ENCODE data around the gene ERBB4. TPM values are rescaled to one million over a fixed set of nuclear protein-coding genes. Genes with fewer than 3 reads are reported as not detected.

Gene ERBB4
- total RNA-seq, 1 donor from 2014 or later = 12.4 TPM

DNA sequence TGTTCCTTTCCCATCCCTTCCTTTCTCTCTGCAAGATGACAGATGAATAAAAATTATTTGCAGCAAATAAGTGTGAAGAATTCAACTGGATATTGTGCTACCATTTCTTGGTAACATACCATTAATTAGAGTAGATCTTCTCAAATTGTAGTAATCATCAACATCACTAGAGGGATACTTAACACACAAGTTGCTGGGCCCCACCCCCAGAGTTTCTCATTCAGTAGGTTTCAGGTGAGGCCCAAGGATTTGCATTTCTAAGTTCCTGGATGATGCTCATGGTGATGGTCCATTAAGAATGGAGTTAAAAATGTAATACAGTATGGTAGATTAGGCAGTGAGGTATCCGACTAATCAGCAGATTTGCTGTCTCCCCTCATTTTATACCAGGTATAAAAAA lies 594.0 kb downstream of the ERBB4 start:
- DNase-seq (ENCODE audit: missing footprints) (no peak), ATAC-seq (no peak)
- intact Hi-C loops (cut with DNase I) = no loop called here

DNA sequence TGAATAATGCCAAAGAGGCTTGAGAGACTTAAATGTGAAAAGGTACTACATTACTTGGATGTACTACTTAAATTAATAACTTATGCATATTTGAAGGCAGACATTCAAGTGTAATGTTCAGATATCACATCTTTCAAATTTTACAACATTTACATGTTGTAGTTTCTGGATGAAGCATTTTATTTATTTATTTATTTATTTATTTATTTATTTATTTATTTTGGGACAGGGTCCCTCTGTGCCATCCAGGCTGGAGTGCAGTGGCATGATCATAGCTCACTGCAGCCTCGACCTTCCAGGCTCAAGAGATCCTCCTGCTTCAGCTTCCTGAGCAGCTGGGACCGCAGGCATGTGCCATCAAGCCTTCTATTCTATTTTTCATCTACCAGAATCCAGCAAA lies 596.4 kb downstream of the ERBB4 start:
- ATAC-seq = no peak
- no peak for DNase-seq (ENCODE audit: missing footprints)
- intact Hi-C loops (cut with DNase I) = no loop called here

DNA sequence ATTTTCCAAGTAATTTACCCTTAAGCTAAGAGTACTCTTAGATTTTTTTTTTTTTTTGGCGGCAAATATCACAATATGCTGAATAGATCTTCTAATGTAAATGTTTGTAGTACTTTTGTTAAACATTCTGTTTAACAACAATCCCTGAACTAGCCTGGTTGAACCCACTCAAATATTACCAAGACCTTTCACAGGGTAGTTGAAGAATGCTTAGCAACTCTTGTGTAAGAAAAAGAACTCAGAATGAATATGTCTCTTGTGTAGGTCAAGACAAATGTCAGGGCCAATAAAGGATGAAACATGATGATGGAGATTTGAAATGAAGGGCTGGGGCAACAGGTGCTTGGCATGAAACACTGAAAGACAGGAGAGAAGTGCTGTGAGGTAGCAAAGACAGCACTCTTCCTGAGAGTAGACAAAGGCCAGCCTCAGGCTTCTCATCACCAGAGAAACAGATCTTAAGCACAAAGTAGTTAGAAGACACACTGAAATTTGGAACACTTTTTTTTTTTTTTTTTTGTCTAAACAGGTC lies 597.3 kb downstream of the ERBB4 start:
- DNase-seq (ENCODE audit: missing footprints) (no peak), ATAC-seq (no peak)
- intact Hi-C loops (cut with DNase I) = no loop called here

DNA sequence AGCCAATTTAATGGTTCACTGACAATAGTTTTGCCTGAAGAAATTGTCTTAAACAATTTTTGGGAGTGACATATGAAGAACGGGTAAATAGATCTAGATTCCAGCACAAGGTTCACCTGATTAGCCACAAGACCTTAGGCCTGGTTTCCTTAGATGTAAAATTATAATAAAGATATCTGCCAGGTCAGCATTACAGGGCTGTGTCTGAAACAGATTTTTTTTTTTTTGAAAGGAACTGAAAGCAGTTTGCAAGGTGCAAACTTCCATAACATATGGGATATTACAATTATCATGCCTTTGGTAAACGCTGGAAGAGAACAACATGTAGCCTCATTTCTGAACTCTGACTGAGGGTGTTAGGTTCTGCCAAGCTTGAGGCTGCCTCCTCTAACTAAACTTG lies 599.4 kb downstream of the ERBB4 start:
- intact Hi-C loops (cut with DNase I) = no loop called here

DNA sequence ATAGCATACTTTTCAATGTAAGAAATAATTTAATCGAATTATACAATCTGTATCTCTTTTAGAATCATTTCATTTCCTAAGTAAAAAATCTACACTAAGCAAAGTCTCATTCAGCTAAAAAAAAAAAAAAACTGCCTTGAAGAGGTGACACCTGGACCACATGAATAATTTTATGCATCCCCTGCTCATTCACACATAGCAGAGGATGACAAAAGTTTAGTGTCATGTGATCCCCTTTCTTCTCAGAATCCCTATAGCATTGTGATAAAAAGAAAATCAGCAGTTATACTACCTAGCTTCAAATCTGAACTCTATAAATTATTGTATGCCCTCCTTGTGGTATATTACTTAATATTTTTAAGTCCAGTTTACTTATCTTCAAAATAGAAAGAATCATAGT lies 603.8 kb downstream of the ERBB4 start:
- DNase-seq (ENCODE audit: missing footprints) = no peak

More for the DNA sequence above, 599.4 kb downstream of the ERBB4 start:
- DNase-seq (ENCODE audit: missing footprints) = no peak
- no peak for ATAC-seq

DNA sequence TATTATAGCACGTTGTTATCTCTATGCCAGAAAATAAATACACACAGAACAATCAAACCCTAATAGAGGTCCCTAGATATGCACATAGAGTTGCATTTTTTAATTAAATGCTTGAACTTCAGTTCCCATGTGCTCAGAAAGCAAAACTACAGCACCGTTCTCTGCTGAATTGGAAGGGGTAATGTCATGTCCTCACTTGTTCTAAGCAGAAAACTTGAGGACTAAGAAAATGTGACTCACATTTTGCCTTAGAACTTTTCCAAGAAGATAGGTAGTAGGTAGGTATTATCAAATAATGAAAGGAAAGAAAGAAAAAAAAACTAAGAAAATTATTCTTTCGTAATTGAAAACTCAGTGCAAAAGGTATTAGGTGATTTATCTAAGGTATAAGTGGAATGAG lies 607.3 kb downstream of the ERBB4 start:
- DNase-seq (ENCODE audit: missing footprints) (no peak), ATAC-seq (no peak)
- intact Hi-C loops (cut with DNase I) = no loop called here

More for the DNA sequence above, 603.8 kb downstream of the ERBB4 start:
- no peak for ATAC-seq
- intact Hi-C loops (cut with DNase I) = no loop called here

DNA sequence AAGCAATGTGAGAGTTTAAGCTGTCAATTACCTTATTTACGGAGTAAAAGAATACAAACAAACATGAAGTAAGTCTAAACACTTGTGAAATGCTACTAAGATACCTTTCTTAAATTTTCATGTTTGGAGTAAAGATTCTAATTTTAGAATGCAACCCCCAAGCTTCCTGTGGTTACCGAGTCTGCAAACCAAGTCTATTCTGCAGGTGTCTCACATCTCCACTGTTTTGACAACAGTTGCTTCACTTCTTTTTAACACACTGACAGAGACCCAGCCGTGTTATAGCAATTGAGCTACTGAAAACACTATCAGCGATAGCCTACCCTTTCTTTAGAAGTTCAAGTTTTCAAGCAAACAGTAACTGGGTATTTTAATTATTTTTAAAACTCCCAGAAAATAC lies 608.3 kb downstream of the ERBB4 start:
- intact Hi-C loops (cut with DNase I) = no loop called here
- DNase-seq (ENCODE audit: missing footprints) = no peak
- ATAC-seq = no peak

DNA sequence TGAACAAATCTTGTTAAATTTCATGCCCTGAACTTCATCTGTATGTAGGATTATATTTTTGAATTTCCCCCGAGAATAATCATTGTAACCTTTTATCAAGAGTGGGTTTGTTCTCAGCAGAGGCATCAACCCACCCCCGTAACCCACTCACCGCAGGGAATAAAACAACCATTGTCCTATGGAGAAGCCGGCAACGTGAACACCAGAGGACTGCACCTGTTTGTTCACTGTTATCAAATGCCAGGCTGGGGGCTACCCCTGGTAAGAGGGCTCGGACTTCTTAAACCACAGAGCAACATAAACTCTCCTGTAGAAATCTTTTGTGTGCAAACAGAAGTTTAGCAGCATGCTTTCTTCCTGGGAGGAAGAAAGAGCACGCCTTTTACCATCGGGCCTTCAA lies 610.4 kb downstream of the ERBB4 start:
- intact Hi-C loops (cut with DNase I) = no loop called here
- DNase-seq (ENCODE audit: missing footprints) (no peak), ATAC-seq (no peak)

DNA sequence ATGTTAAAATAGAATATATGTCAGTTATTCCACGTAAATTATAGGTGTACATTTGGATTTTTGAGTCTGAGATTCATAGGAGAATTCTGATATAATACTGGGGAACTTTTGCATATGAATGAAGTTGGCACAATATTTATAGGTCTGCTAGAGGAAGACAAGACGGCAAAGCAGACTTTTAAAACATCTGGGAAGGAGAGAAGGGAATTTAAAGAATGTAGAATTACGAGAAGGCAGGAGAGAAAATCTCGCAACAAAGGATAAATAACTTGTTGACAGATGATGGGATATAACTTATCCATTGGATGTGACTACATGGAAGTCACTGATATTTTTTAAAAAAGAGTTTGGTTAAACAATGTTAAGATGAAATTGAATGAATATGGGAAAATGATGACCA lies 615.6 kb downstream of the ERBB4 start:
- DNase-seq (ENCODE audit: missing footprints) = no peak
- no peak for ATAC-seq
- intact Hi-C loops (cut with DNase I) = no loop called here

DNA sequence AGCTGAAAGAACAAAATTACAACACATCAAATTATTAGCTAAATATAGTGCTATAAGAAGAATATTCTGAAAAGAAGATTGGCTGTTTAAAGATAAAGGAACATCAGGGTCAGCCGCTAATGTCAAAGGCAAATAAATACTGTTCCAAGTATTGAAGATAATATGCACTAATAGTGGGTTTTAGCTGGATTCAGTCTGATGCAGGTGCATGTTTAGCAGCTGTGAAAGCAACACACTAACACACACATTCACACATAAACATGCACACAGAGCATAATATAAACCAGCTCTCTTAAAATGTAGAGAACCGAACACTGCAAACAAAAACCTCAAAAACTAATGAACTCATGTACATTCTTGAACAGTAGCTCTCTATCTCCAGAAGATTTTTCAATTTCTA lies 634.6 kb downstream of the ERBB4 start:
- intact Hi-C loops (cut with DNase I) = loop anchor here (5.0 kb wide), 1 partner anchor 633 kb away; the partner anchor contains the start of gene ERBB4
- DNase-seq (ENCODE audit: missing footprints) (no peak), ATAC-seq (no peak)

DNA sequence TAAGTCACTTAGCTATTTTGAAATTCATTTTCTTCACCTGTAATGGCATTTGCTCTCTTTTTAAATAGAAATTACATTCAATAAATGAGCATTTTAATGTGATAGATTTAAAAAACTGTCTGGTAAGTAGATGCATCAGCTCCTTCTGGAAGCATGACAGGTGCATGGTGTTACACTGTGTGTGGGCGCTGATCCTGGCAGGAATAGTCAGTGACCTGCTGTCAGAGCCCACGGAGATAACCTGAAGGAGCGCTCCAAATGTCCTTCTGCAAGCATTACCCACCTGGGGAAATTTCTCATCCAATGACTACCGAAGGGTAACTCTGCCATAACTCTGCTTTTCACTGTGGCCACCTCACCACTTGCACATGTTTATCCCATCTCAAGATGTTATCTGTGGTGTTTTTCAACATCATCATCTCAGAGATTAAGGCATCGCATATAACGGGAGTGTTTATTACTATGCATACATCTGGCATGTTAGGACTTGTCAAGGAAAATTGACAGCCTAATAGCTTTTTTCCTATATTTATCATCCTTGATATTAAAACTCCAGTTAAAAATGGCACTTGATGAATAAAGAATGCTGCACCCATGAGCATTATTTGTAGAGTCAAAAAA lies 637.3 kb downstream of the ERBB4 start:
- intact Hi-C loops (cut with DNase I) = loop anchor here (5.0 kb wide), 1 partner anchor 636 kb away; the partner anchor contains the start of gene ERBB4
- ATAC-seq = peak; percentile 53
- DNase-seq (ENCODE audit: missing footprints) = no peak

DNA sequence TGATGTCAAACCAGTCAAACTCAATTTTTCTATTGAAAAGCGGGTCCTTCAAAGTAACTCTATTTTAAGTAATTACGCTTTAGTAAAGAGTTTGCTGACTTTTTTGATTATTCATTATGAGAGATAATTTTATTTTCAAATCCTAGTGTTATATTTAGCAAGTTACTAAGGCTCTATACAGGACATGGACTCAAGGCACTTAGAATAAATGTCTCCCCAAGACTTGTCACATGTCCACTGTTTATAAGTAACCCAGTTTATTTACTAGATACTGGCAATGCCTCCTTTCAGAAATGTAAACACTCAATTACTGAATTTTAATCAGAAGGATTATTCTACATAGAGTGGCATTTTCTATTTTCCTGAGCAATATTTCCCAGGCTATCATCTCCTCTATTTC lies 638.1 kb downstream of the ERBB4 start:
- intact Hi-C loops (cut with DNase I) = loop anchor here (5.0 kb wide), 1 partner anchor 637 kb away; the partner anchor contains the start of gene ERBB4
- ATAC-seq = peak; percentile 84

DNA sequence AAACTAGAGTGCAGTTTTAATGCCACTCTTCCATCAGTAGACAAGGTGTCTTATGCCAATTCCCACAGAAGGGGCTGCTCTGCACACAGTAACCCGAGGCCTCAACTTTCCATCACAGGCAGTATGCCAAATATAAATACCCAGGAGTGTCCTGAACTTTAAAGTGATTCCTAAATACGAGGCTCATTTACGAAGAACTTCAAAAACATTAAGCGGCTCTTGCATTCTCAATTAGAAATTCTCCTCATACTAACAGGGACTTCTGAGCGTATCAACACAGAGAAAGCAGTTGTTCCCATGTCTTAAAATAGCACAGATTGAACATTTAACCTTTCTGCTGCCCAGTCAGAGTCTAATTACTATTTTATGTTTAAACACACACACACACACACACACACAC lies 638.6 kb downstream of the ERBB4 start:
- intact Hi-C loops (cut with DNase I) = loop anchor here (5.0 kb wide), 1 partner anchor 637 kb away; the partner anchor contains the start of gene ERBB4
- no peak for DNase-seq (ENCODE audit: missing footprints)
- peak; percentile 67 for ATAC-seq

More for the DNA sequence above, 638.1 kb downstream of the ERBB4 start:
- no peak for DNase-seq (ENCODE audit: missing footprints)

DNA sequence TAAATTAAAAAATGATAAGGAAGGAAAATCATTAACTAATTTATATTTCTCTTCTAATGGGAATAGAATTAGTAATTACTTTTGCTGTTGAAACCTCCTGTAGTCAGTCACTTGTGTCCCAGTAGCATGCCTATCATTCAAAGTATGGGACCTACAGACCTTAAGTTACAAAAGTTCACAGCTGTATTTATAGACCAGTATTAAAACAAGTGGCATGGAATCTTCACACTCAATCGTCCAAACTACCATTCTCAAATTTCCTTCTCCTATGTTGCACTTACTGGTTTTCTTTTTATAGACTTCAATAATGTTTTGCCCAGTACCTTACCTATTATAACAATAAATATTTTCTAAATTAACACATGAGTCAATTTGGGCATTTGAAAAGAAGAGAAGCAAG lies 639.9 kb downstream of the ERBB4 start:
- ATAC-seq (no peak), DNase-seq (ENCODE audit: missing footprints) (no peak)
- intact Hi-C loops (cut with DNase I) = no loop called here

DNA sequence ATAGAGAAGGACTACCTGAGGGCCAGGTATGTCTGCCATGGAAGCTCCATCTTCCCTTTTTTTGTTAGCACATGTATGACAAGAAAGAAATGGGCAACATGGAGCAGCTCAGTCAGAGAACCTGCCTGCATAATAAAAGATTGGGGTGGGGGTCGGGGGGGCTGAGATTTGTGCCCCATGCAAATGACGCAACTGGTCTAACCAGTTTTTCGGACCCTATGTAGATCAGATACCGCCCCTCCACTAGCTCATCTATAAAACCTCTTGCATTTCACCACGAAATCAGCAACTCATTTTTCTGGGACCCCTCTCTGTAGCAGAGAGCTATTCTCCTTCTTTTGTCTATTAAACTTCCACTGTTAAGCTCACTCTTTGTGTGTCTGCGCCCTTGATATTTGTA lies 657.2 kb downstream of the ERBB4 start:
- DNase-seq (ENCODE audit: missing footprints) (no peak), ATAC-seq (no peak)
- intact Hi-C loops (cut with DNase I) = no loop called here

DNA sequence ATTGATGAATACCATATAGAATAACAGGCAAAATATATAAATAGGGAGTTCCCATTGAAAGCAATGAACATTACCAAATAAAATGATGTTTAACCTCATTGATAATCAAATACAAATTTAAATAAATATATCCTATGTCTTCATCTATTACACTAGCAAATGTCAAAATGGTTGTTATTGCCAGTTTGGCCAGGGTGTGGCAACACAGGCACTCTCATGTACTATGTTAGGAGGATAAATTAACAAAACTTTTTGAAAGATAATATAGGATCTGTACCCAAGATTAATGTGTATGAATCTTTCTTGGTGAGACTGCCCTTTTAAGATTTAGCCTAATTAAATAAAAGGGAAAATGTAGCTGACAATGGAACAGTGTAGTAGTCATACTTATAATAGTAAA lies 659.3 kb downstream of the ERBB4 start:
- intact Hi-C loops (cut with DNase I) = no loop called here
- DNase-seq (ENCODE audit: missing footprints) (no peak), ATAC-seq (no peak)

DNA sequence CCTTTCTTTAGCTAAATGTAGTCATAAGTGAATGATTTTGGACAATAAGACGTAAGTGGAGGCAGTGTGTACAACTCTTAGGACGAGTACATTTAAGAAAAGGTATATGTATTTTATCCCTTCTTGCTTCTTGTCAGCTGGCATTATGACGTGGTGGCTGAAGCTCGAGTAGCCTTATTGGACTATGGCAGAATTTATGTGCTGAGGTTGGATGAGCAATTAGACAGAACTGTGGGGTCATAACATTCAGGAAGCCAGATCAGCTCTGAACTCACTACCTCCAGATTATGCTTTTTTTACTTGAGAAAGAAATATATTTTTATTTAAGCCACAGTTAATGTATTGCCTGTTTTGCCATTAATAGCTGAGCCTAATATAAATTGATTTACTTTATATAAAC lies 661.5 kb downstream of the ERBB4 start:
- no peak for DNase-seq (ENCODE audit: missing footprints)
- ATAC-seq = no peak
- intact Hi-C loops (cut with DNase I) = no loop called here

DNA sequence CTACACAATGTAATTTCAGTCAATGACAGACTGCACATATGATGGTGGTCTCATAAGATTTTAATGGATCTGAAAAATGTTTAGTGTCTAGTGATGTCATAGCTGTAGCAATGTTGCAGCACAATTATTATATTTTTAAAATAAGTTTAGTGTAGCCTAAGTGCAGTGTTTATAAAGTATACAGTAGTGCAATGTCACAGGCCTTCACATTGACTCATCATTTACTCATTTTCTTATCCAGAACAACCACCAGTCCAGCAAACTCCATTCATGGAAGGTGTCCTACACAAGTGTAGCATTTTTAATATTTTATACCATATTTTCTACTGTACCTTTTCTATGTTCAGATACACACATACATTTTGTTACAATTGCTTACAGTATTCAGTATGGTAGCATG lies 663.1 kb downstream of the ERBB4 start:
- ATAC-seq = no peak
- DNase-seq (ENCODE audit: missing footprints) = no peak
- intact Hi-C loops (cut with DNase I) = no loop called here

DNA sequence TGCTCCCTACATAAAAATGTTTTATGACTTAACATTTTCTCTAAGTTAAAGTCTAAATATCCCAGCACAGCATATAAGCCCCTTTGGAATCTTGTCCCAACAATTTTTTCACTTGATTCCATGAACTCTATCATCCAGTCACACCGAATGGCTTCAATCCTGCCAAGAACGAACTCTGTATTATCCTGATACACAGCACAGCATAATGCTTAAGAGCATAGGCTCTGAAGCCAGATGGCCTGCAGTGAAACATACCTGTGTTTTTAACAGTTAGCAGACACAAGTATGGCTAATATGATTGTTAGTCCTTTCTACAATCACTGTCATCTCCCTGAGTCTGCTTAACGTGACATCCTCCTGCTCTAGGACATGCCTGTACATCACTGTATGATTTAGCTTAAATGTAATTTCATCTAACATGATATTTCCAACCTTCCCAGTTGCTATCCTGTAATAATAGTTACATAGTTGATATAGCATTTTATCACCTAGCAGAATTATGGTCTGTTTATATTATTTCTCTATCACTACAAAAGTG lies 669.5 kb downstream of the ERBB4 start:
- DNase-seq (ENCODE audit: missing footprints) = no peak
- ATAC-seq = no peak
- intact Hi-C loops (cut with DNase I) = no loop called here

DNA sequence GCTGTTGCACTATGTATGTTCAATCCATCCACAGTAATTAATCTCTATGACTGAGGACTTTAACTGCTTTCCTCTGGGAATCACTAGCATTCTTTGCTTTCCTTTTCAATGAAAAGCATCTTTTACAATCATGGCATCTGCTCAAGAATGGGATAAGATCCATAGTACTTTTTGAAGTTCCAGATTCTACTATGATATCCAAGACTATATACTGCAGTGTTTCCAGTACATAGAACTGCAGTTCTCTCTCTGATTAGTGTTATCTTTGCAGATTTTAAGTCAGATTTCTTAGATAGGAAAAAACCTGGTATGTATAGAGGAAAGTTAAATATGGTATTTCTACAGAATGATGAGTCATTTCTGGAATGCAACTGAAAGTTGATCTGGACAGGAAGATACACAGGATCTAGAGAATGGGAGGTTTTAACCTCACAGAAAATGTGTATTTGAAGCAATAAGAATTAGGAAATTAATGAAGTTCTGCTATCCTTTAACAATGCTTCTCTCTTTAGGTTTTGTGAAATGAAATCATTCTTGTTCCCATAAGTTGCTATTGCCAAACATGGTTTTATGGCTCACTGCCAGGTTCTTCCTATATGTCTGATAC lies 670.7 kb downstream of the ERBB4 start:
- DNase-seq (ENCODE audit: missing footprints) = no peak
- no peak for ATAC-seq
- intact Hi-C loops (cut with DNase I) = no loop called here

Measured in Right ventricle myocardium inferior (tissue), 1 donor.